Neuron (in vitro differentiated cells): ENCODE data around the gene CHEK1.
A peak's percentile ranks its signal among the peaks of the same experiment; 100 is the strongest.

Experiments
- H2AFZ ChIP-seq: one replicate; pipeline ENCODE4 v1.6.1; 2013; ENCODE audit warnings: low read depth, mild to moderate bottlenecking, inconsistent platforms, low read length, moderate library complexity
- H3K27me3 ChIP-seq: one replicate; pipeline ENCODE4 v1.6.1; 2013; ENCODE audit warnings: low read length; ENCODE audit not compliant: insufficient read depth
- H3K36me3 ChIP-seq: one replicate; pipeline ENCODE4 v1.6.1; 2013; ENCODE audit warnings: low read length; ENCODE audit not compliant: insufficient read depth
- H3K4me1 ChIP-seq: one replicate; pipeline ENCODE4 v1.6.1; 2013; ENCODE audit warnings: low read length; ENCODE audit not compliant: insufficient read depth
- H3K4me3 ChIP-seq: 2 replicates; pipeline ENCODE4 v1.5.1; 2013; ENCODE audit warnings: mild to moderate bottlenecking, low read length, moderate library complexity
- H3K9me3 ChIP-seq: one replicate; pipeline ENCODE4 v1.6.1; 2013; ENCODE audit warnings: low read length

CHEK1 gene

DNA sequence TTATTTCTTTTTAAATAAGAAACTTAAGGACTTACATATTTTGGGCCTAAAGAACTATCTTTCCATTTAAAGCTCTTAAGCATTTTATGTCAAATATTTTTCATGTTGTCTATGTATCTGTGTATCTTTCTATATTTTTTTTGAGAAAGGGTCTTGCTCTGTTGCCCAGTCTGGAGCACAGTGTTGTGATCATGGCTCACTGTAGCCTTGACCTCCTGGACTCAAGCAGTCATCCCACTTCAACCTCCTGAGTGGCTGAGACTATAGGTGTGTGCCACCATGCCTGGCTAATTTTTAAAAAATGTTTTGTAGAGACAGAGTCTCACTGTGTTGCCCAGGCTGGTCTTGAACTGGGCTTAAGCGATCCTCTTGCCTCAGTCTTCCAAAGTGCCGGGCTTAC lies 24.3 kb upstream of the CHEK1 start:
- H3K4me3 ChIP-seq = no peak overlapping the region
- H3K9me3 ChIP-seq = no peaks in the 10 kb centered on the region
- H3K36me3 ChIP-seq = peaks cover 70% of the 10 kb centered on the region
- H3K27me3 ChIP-seq = no peaks in the 10 kb centered on the region
- no peak overlapping the region for H2AFZ ChIP-seq
- no peaks in the 10 kb centered on the region for H3K4me1 ChIP-seq

DNA sequence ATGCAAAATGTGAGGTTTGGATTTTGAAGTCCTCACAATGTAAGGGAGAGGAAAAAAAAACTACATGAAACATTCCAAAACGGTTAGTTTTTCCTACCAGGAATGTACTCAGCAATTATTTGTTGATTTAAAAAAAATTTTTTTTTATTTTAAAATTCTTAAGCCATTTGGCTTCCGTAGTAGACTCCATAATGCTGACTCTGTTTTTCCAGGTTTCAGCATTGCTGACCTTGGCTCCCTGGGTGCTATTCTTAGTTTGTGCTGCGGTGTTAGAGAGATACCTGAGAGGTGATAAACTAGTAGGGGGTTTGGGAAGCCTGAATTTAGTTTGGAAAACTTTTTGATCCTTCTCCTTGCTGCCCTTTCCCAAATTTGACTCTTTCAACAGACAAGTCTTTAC lies 21.8 kb upstream of the CHEK1 start:
- H2AFZ ChIP-seq = no peak overlapping the region
- no peaks in the 10 kb centered on the region for H3K9me3 ChIP-seq
- no peaks in the 10 kb centered on the region for H3K27me3 ChIP-seq
- H3K4me1 ChIP-seq = no peaks in the 10 kb centered on the region
- peaks cover 79% of the 10 kb centered on the region for H3K36me3 ChIP-seq
- H3K4me3 ChIP-seq = no peak overlapping the region

DNA sequence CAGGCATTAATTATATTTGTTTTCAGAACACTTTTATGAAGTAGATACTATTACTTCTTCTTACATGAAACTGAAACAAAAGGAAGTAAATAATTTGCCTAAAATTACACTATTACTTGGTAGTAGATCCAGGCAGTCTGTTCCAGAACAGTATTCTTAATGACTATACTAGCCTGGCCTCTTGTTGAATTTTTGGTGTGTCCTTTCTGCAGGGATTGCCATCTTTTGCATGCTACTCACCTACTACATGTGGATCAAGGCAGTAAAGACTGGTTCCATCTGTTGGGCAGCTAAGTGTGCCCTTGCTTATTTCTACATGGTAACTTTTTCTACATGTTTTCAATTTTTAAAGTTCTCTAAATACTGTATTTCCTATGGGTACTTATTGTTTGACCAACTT lies 19.5 kb upstream of the CHEK1 start:
- H3K27me3 ChIP-seq = no peaks in the 10 kb centered on the region
- no peak overlapping the region for H2AFZ ChIP-seq
- no peak overlapping the region for H3K4me3 ChIP-seq
- H3K4me1 ChIP-seq = no peaks in the 10 kb centered on the region
- H3K36me3 ChIP-seq = peaks cover 87% of the 10 kb centered on the region
- no peaks in the 10 kb centered on the region for H3K9me3 ChIP-seq

DNA sequence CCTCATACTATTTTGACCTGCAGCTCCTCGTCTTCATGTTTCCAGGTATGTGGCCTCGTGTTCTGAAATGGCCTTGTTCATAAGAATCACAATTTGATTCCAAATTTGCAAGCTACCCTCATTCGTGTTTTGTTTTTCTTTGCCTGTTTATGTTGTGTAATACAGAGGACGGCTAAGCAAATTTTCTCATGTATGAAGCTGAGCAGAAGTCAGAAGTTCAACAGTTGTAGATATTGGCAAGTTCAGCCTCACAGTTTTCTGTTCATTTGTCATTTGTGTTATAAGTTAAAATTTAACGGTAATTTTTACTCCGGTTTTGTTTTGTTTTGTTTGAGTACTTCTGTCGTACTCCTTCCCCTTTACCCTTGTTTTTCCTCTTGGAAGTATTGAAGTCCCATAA lies 15.4 kb upstream of the CHEK1 start:
- Histone ChIP-seq H3K36me3 (peaks cover 92% of the 10 kb centered on the region), H3K4me1 (no peaks in the 10 kb centered on the region), H3K27me3 (no peaks in the 10 kb centered on the region), H3K9me3 (no peaks in the 10 kb centered on the region), H2AFZ (no peak overlapping the region), H3K4me3 (no peak overlapping the region)

DNA sequence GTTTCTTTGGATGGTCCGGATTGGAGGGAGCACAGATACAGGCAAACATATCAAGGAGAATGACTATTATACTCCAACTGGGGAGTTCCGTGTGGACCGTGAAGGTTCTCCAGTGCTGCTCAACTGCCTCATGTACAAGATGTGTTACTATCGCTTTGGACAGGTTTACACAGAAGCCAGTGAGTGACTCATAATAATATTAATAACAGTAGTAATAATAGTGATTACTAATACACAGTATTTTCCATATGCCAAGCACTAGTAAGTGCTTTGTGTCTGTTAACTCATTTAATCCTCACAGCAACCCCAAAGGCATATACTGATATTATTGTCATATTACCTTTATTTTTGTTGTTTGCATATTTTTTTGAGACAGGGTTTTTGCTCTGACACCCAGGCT lies 6.6 kb upstream of the CHEK1 start:
- no peaks in the 10 kb centered on the region for H3K4me1 ChIP-seq
- H3K36me3 ChIP-seq = peaks cover 78% of the 10 kb centered on the region

DNA sequence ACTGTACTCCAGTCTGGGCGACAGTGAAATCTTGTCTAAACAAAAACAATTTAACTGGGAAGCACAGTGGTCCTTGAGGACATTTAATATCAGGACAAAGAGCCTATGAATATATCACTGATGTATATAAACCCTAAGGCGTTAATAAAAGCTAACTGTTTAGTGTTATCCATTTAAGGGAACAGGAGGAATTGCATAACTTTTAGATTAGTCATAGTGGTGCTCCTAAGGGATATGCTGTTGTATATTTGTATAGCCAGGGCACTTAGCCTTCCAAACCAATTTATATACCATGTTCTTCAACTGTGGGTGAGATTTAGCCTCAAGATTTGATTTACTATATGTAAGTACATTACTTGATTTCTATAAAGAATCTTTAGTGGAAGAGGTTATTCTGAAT lies 3.0 kb upstream of the CHEK1 start:
- H3K27me3 ChIP-seq = no peaks in the 10 kb centered on the region
- no peak overlapping the region for H3K4me3 ChIP-seq
- peaks cover 2% of the 10 kb centered on the region for H3K4me1 ChIP-seq
- no peaks in the 10 kb centered on the region for H3K9me3 ChIP-seq
- no peak overlapping the region for H2AFZ ChIP-seq
- peaks cover 46% of the 10 kb centered on the region for H3K36me3 ChIP-seq

More for the DNA sequence above, 6.6 kb upstream of the CHEK1 start:
- Histone ChIP-seq H3K4me3 (no peak overlapping the region), H3K9me3 (no peaks in the 10 kb centered on the region), H2AFZ (no peak overlapping the region), H3K27me3 (no peaks in the 10 kb centered on the region)

DNA sequence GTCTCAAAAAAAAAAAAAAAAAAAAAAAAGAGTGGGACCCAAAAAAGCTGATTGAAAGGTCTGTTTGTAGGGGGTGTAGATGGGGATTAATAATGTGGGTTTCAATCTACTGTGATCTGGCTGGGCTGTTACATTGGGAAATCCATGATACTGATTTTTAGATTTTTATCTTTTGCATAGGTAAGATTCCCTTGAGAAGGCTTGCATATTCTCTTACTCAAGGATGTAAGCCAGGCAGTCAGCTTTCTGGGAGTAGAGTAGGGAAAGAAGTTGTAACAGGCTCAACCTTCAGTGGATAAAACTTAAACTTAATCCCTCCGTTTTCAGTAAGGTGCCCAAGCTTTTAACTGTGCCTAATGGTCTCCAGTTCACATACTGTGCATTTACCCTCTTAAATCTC lies 1.9 kb upstream of the CHEK1 start:
- Histone ChIP-seq H2AFZ (no peak overlapping the region), H3K9me3 (no peaks in the 10 kb centered on the region), H3K4me3 (no peak overlapping the region), H3K27me3 (no peaks in the 10 kb centered on the region), H3K4me1 (peaks cover 13% of the 10 kb centered on the region), H3K36me3 (peaks cover 39% of the 10 kb centered on the region)

DNA sequence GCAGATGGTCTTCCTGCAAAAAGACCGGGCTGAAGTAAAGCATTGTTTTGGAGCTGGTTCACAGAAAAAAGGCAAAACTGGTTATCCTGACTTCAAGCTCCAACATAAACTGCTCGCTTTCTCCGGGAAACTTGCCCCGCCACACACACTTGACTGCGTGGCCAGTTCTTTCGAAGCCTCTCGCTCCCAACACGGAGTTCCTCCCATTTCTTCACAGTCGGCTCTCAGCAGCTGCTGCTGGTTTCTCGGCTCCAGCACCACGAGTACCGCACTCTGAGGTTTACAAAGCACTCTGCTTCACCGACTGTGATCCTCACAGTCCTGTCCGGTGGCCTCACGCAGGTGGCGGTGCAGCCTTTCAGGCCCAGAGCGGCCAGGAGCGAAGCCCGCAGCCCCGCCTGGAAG lies 264 bp downstream of the CHEK1 start:
- no peaks in the 10 kb centered on the region for H3K27me3 ChIP-seq
- H3K4me1 ChIP-seq = peaks cover 13% of the 10 kb centered on the region
- no peaks in the 10 kb centered on the region for H3K9me3 ChIP-seq
- peak overlapping the region; percentile 85 for H2AFZ ChIP-seq
- H3K36me3 ChIP-seq = peaks cover 33% of the 10 kb centered on the region
- H3K4me3 ChIP-seq = peak overlapping the region; percentile 82

DNA sequence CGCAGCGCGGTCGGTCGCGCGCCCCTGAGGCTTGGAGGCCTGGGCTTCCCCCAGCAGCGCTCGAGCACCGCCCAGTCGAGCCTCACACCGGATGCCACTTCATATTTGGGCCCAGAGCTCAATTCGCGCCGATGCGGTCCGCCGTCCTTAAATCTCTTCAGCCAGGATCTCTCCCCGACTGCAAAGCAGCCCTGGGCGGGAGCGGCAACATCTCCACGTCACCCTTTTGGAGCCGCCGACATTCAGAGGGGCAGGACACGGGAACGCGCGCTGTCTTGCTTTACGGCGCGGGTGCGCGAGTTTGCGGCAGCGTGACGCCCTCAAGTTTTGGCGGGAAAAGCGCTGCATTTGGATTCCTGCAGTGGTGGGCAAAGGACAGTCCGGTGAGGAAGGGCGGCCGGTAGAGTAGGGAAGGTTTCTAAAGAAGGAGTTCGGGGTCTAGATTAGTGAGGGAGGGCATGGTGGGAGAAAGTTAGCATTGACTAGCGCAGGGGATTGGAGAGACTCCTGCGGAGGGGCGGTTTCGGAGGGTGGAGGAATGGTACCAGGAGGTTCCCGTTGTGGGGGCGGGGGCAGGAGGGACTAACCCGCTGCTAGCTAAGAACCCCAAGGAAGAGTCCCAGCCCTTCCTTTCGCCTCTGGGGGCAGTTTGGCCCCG lies 796 bp downstream of the CHEK1 start:
- H2AFZ ChIP-seq = peak overlapping the region; percentile 85
- H3K27me3 ChIP-seq = no peaks in the 10 kb centered on the region
- peak overlapping the region; percentile 82 for H3K4me3 ChIP-seq
- peaks cover 13% of the 10 kb centered on the region for H3K4me1 ChIP-seq
- H3K36me3 ChIP-seq = peaks cover 33% of the 10 kb centered on the region
- H3K9me3 ChIP-seq = no peaks in the 10 kb centered on the region

DNA sequence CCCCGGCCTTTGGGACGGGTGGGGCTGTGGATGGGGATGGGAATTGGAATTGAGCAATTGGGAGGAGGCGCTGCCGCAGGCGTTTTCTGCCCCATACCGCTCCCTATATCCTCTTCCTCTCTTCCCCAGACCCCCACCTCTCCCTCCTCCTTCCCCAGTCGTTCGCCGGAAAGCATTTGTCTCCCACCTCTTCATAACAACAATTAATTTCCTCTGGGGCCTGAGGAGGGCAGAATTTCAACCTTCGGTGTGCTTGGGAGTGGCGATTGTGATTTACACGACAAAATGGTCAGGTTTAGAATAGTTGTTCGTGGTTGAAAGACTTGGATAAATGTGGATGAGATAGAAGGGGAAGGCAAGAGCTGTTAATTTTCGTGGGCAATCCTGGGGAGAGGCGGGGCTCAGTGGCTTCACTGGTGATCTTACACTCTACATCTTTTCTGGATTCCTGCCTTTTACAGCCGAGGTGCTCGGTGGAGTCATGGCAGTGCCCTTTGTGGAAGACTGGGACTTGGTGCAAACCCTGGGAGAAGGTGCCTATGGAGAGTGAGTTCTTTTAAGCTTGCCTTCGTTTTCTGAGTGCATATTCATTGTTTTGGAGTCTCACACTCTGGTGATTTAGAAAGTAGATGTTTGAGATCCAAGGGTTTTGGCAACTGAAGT lies 1.5 kb downstream of the CHEK1 start:
- peak overlapping the region; percentile 82 for H3K4me3 ChIP-seq
- no peaks in the 10 kb centered on the region for H3K27me3 ChIP-seq
- H3K36me3 ChIP-seq = peaks cover 32% of the 10 kb centered on the region
- H3K9me3 ChIP-seq = no peaks in the 10 kb centered on the region
- peak overlapping the region; percentile 85 for H2AFZ ChIP-seq
- H3K4me1 ChIP-seq = peaks cover 13% of the 10 kb centered on the region

DNA sequence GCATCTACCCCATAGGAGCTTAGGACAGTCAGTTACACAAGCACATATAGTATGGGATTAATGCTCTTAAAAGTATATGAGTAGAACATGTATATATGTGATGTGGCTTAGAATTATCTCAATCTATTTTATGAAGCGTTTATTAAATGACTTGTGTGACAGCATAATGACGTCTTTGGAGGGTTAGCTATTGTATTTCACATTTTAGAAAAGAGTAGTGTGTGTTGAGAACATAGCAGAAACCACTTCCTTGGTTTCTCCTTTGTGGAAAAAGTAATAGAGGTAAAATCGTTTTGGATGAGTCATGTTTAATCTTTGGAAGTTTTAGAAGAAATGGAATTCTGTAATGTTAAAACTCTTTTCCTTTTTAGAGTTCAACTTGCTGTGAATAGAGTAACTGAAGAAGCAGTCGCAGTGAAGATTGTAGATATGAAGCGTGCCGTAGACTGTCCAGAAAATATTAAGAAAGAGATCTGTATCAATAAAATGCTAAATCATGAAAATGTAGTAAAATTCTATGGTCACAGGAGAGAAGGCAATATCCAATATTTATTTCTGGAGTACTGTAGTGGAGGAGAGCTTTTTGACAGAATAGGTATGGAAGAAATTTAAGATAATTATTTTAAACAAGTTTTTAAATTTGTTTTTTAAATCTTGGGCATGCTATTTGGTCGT lies 2.4 kb downstream of the CHEK1 start:
- H3K4me1 ChIP-seq = peaks cover 13% of the 10 kb centered on the region
- H2AFZ ChIP-seq = peak overlapping the region; percentile 85
- H3K27me3 ChIP-seq = no peaks in the 10 kb centered on the region
- peak overlapping the region; percentile 82 for H3K4me3 ChIP-seq
- peaks cover 34% of the 10 kb centered on the region for H3K36me3 ChIP-seq
- no peaks in the 10 kb centered on the region for H3K9me3 ChIP-seq

DNA sequence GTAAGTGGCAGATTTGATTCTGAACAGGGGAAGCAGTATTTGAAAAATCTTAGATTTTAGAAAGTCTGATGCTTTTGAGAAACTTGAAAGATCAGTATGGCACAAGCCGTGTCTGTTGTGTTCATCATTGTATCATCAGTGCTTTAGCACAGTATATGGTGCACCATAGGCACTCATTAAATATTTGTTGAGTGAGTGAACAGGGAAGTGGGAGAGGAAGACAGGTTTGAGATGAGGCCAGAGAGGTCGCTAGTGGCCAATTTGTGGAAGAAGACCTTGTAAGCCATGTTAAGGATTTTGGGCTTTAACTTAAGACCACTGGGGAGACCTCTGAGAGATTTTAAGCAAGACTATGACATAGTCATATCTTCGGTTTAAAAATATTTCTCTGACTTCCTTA lies 12.9 kb downstream of the CHEK1 start:
- no peaks in the 10 kb centered on the region for H3K4me1 ChIP-seq
- H3K36me3 ChIP-seq = peaks cover 88% of the 10 kb centered on the region
- H3K27me3 ChIP-seq = no peaks in the 10 kb centered on the region
- no peak overlapping the region for H2AFZ ChIP-seq
- no peaks in the 10 kb centered on the region for H3K9me3 ChIP-seq
- H3K4me3 ChIP-seq = no peak overlapping the region

DNA sequence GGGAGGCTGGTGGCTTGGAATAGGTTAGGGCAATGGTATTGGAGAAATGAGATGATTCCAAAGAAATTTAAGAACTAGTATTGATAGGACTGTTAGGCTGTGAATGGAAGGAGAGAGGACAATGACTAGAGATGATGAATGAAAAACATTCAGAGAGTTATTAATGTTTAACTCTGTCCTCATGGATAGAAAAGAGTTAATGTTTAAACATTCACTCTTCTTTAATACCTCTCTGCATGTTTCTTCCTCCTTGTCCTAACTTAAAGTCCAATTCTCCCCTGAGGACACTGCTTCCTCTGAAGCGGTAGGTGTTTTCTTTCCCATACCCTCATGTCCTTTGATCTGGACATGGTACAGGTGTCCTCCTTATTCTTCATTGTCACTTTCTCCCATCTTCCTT lies 13.4 kb downstream of the CHEK1 start:
- peaks cover 86% of the 10 kb centered on the region for H3K36me3 ChIP-seq
- no peaks in the 10 kb centered on the region for H3K27me3 ChIP-seq
- H3K9me3 ChIP-seq = no peaks in the 10 kb centered on the region
- no peak overlapping the region for H3K4me3 ChIP-seq
- no peaks in the 10 kb centered on the region for H3K4me1 ChIP-seq
- no peak overlapping the region for H2AFZ ChIP-seq
